ENCODE data around the gene PTGFRN. TPM values are rescaled to one million over a fixed set of nuclear protein-coding genes. Genes with fewer than 3 reads are reported as not detected.

Gene PTGFRN
- total RNA-seq, 3 donors from 2014 or later (not counting 1 experiment from before 2014, with no cell fraction given): 0.71 to 1.4 (median 0.79) TPM

DNA sequence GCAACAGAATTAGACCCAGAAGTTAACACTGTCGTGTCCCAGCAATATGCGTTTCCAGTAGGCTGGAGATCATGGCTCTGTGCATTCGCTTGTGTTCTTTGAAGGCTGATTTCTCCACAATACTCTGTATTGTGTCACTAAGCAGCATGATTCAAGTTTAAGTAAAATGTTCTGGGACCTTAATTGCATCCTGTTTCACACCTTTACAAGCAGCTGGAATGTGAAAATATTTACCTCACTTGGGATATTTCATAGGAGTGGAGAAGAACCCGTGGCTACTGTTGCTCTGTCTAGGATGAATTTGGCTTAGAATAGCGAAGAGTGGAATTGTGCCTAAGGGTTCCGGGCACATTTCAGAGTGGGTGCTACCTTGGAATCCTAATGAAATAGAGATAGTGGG, 6.3 kb downstream of the PTGFRN start:
- 90% methylated on average over 6 of the region's 6 CpGs for WGBS (ENCODE audit: insufficient coverage)
- H3K4me3 Mint-ChIP-seq: no peak overlapping the region
- no peak overlapping the region for H3K27ac Mint-ChIP-seq

DNA sequence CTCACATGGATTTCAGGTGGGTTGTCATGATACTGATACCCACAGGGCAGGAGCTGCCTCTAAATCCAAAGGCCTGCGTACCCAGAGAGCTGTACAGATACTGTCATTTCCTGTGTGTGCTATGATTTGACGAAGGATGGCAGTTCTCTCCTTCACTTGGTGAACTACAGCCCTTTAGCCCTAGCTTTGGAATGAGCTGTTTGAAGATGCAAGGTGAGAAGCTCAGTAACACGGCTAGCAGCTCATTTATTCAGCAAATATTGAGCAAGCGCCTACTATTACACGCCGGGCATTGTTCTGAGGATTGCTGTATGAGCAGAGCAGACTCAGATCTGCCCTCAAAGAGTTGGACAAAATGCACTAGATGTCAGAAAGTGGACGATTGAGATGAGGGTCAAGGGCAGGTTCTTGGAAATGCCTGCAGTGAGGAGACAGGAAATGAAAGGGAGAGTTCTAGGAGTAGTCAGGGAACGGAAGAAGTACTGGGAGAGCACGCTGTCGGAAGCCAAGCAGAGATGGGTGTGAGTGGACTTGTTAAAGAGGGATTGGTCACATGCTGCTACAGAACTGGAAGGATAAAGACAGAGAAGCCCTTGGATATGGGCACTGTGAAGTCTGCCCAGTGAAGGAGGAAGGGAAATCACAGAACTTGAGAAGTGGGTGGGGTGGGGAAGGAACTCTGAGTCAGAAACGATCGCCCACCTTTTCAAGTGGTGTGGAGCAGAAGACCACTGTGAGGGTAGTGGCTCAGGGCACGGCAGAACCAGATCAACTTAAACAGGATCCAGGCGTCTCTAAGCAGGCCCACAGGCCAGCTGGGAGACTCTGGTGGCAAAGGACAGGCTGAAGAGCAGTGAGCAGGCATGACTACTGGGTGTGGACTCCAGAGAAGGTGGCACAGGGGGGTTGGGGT, 7.1 kb downstream of the PTGFRN start:
- intact Hi-C loops (cut with micrococcal nuclease): no loop called here

More for the DNA sequence above, 6.3 kb downstream of the PTGFRN start:
- Histone ChIP-seq H3K27me3 (ENCODE audit: control insufficient read depth, insufficient read depth, low read length) (peaks cover 2% of the 10 kb centered on the region), H3K36me3 (ENCODE audit: control insufficient read depth, insufficient read depth, low read length) (no peaks in the 10 kb centered on the region), H3K4me1 (ENCODE audit: control insufficient read depth, insufficient read depth, low read length) (no peaks in the 10 kb centered on the region), H3K9me3 (ENCODE audit: control insufficient read depth, insufficient read depth, low read length) (no peaks in the 10 kb centered on the region), H3K4me3 (ENCODE audit: low read length) (no peak overlapping the region), H3K27ac (ENCODE audit: low read length) (no peak overlapping the region)
- ATAC-seq: no peak
- no peak for TF ChIP-seq CTCF (IDR thresholded peaks at IDR 0.05)
- Mint-ChIP-seq H3K9me3 (no peaks in the 10 kb centered on the region), H3K4me1 (no peaks in the 10 kb centered on the region), H3K36me3 (no peaks in the 10 kb centered on the region), H3K27me3 (ENCODE audit: low read depth in 2 of 2) (no peaks in the 10 kb centered on the region)
- no peak for DNase-seq
- intact Hi-C loops (cut with micrococcal nuclease): no loop called here

DNA sequence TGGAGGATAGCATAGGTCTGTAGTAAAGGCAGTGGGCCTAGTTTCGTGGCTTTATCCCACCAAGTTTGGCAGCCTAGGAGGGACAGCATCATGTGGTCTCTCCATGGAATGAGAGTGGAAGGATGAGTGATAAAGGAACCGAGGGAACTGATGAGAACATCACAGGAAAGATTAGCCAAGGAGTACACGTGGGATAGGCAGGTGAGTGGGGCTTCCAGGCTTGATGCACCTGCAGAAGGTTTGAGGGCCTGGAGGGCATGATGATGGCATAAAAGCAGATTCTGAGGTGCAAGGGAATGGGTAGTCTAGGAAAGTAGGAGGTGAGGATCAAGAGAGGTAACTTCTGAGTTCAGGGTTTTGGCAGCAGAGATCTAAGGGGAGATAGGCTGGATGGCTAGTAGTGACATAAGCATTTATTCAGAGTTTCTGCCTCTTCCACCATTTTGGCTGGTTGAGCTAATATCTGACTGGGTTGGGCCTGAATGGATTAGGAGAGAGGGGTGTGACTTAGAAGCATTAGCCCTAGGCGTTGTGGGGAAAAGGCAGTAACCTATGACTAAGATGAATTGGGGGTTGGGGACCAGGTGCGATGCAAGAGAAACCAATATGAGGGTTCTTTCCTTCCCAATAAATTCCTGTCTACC, 9.1 kb downstream of the PTGFRN start:
- H3K4me3 ChIP-seq (ENCODE audit: low read length): no peak overlapping the region
- TF ChIP-seq CTCF (IDR thresholded peaks at IDR 0.05): no peak
- H3K4me3 Mint-ChIP-seq: no peak overlapping the region

More for the DNA sequence above, 7.1 kb downstream of the PTGFRN start:
- H3K36me3 Mint-ChIP-seq: no peaks in the 10 kb centered on the region
- no peak for ATAC-seq
- Histone ChIP-seq H3K36me3 (ENCODE audit: control insufficient read depth, insufficient read depth, low read length) (no peaks in the 10 kb centered on the region), H3K27ac (ENCODE audit: low read length) (no peak overlapping the region), H3K4me1 (ENCODE audit: control insufficient read depth, insufficient read depth, low read length) (no peaks in the 10 kb centered on the region), H3K9me3 (ENCODE audit: control insufficient read depth, insufficient read depth, low read length) (no peaks in the 10 kb centered on the region), H3K4me3 (ENCODE audit: low read length) (no peak overlapping the region), H3K27me3 (ENCODE audit: control insufficient read depth, insufficient read depth, low read length) (no peaks in the 10 kb centered on the region)
- H3K27ac Mint-ChIP-seq: no peak overlapping the region
- no peaks in the 10 kb centered on the region for H3K4me1 Mint-ChIP-seq
- no peak overlapping the region for H3K4me3 Mint-ChIP-seq
- no peaks in the 10 kb centered on the region for H3K9me3 Mint-ChIP-seq
- H3K27me3 Mint-ChIP-seq (ENCODE audit: low read depth in 2 of 2): peaks cover 0 to 3% of the 10 kb centered on the region in 2 donors
- 83% methylated on average over 14 of the region's 14 CpGs for WGBS (ENCODE audit: insufficient coverage)
- DNase-seq: peak in 1 of 2 donors; percentile 10
- TF ChIP-seq CTCF (IDR thresholded peaks at IDR 0.05): no peak

More for the DNA sequence above, 9.1 kb downstream of the PTGFRN start:
- Histone ChIP-seq H3K36me3 (ENCODE audit: control insufficient read depth, insufficient read depth, low read length) (no peaks in the 10 kb centered on the region), H3K27me3 (ENCODE audit: control insufficient read depth, insufficient read depth, low read length) (no peaks in the 10 kb centered on the region), H3K4me1 (ENCODE audit: control insufficient read depth, insufficient read depth, low read length) (no peaks in the 10 kb centered on the region), H3K27ac (ENCODE audit: low read length) (no peak overlapping the region), H3K9me3 (ENCODE audit: control insufficient read depth, insufficient read depth, low read length) (no peaks in the 10 kb centered on the region)
- ATAC-seq (no peak), DNase-seq (no peak)
- H3K27me3 Mint-ChIP-seq (ENCODE audit: low read depth in 2 of 2): peaks cover 0 to 6% of the 10 kb centered on the region in 2 donors
- H3K4me1 Mint-ChIP-seq: no peaks in the 10 kb centered on the region
- intact Hi-C loops (cut with micrococcal nuclease): no loop called here
- 82% methylated on average over 5 of the region's 5 CpGs for WGBS (ENCODE audit: insufficient coverage)
- H3K36me3 Mint-ChIP-seq: no peaks in the 10 kb centered on the region
- no peak overlapping the region for H3K27ac Mint-ChIP-seq
- no peaks in the 10 kb centered on the region for H3K9me3 Mint-ChIP-seq
